ENCODE measurements around the gene TNNT2. TPM values are rescaled to one million over a fixed set of nuclear protein-coding genes. Genes with fewer than 3 reads are reported as not detected.

The TNNT2 gene
- total and polyA plus RNA-seq, 4 experiments from 2014 or later, result not detected

DNA sequence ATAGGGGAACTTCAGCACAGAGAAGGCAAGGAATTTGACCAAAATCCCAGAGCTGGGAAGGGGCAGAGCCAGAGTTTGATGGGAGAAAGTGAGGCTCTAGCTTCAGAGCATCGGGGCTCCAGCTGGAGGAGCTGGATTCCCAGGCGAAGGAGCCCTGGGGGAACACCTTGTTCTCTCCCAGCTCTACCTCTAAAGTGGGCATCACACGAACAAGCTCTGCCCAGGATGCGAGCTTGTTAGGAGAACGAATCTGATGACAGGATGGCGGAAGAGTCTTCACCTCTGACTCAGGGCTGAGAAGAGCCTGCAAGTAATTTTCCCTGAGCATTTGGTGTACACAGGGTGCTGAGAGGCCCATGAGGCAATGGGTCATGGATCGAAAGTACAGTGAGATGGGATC, 22.0 kb downstream of the TNNT2 start:
- Histone ChIP-seq H3K36me3 (ENCODE audit: insufficient read depth, low read length) (no peaks in the 10 kb centered on the region), H3K27me3 (ENCODE audit: insufficient read depth, low read length) (no peaks in the 10 kb centered on the region), H3K4me1 (ENCODE audit: insufficient read depth, low read length) (no peaks in the 10 kb centered on the region), H3K9me3 (ENCODE audit: control insufficient read depth in 1 of 2, low read length in 2 of 2) (no peaks in the 10 kb centered on the region), H3K27ac (ENCODE audit: low read depth, low read length) (no peak overlapping the region), H3K4me3 (ENCODE audit: low read length in 2 of 2) (no peak overlapping the region)
- Mint-ChIP-seq H3K36me3 (no peaks in the 10 kb centered on the region), H3K4me1 (no peaks in the 10 kb centered on the region), H3K27ac (no peak overlapping the region), H3K4me3 (no peak overlapping the region), H3K9me3 (no peaks in the 10 kb centered on the region), H3K27me3 (peaks cover 8 to 23% of the 10 kb centered on the region in 2 donors)
- DNase-seq, result no peak
- POLR2A ChIA-PET (ENCODE audit: partially characterized antibody), result no interaction called here
- CTCF ChIA-PET (ENCODE audit: partially characterized antibody), result no interaction called here
- intact Hi-C loops (cut with micrococcal nuclease), result no loop called here

DNA sequence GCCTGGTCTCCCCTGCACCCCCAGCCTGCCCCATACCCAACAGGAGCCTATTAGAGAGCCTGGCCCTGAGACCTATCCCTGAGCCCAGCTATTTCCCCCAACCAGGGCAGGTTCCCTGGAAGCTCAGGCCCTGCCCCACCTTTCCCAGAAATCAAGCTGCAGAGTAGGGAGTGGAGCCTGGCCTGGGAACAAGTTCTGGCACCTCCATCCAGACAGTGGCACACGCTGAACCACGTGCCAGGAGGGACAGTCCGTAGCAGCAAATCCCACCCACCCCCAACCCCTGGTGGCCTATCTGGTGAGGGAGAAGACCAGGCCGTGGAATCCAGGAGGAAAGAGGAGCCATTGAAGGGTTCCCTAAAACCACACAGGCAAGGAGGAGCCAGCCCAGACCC, 22.6 kb downstream of the TNNT2 start:
- Mint-ChIP-seq H3K9me3 (no peaks in the 10 kb centered on the region), H3K4me1 (no peaks in the 10 kb centered on the region), H3K4me3 (no peak overlapping the region), H3K36me3 (no peaks in the 10 kb centered on the region), H3K27me3 (peaks cover 8 to 23% of the 10 kb centered on the region in 2 donors), H3K27ac (no peak overlapping the region)
- POLR2A ChIA-PET (ENCODE audit: partially characterized antibody), result no interaction called here
- no peak overlapping the region for H3K27ac ChIP-seq (ENCODE audit: low read depth, low read length)
- no peaks in the 10 kb centered on the region for H3K36me3 ChIP-seq (ENCODE audit: insufficient read depth, low read length)
- no peak for DNase-seq
- intact Hi-C loops (cut with micrococcal nuclease), result no loop called here
- H3K9me3 ChIP-seq (ENCODE audit: control insufficient read depth in 1 of 2, low read length in 2 of 2), result no peaks in the 10 kb centered on the region
- no peaks in the 10 kb centered on the region for H3K4me1 ChIP-seq (ENCODE audit: insufficient read depth, low read length)
- no peaks in the 10 kb centered on the region for H3K27me3 ChIP-seq (ENCODE audit: insufficient read depth, low read length)
- CTCF ChIA-PET (ENCODE audit: partially characterized antibody), result no interaction called here
- no peak overlapping the region for H3K4me3 ChIP-seq (ENCODE audit: low read length in 2 of 2)

DNA sequence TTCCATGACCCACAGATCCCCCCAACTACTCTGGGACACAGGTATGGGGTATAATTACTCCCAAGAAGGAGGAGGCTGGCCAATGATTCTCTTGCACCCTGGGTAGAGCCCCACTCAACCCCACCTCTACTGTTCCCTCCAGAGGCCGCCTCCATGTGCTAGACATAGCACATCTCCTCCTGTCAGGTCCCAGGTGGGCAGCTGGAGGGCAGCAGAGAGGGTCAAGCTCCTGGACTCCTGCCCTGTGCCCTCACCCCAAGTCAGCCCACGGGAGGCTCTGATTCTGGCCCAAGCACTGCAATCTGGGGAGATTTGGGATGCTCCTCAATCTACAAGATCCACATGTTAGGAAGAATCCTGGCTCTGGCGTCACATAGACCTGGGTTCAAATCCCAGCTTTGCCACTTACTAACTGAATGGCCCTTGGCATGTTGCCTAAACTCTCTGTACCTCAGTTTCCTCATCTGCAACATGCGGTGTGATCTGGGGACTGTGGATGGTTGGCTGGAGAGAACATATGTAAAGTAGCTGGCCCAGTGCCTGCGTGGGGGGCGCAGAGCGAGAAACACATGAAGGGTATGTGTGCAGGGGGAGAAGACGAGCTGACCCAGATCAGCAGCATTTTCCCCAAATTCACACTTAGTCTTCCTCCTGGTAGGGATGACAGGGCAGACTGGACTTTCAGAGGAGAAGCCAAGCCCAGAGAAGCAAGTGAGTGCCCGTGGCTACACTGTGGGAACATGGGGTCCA, 23.2 kb downstream of the TNNT2 start:
- H3K36me3 ChIP-seq (ENCODE audit: insufficient read depth, low read length), result no peaks in the 10 kb centered on the region
- Mint-ChIP-seq H3K27ac (no peak overlapping the region), H3K4me3 (no peak overlapping the region), H3K9me3 (no peaks in the 10 kb centered on the region), H3K4me1 (no peaks in the 10 kb centered on the region), H3K36me3 (no peaks in the 10 kb centered on the region), H3K27me3 (peaks cover 8 to 23% of the 10 kb centered on the region in 2 donors)
- intact Hi-C loops (cut with micrococcal nuclease), result no loop called here
- no peaks in the 10 kb centered on the region for H3K27me3 ChIP-seq (ENCODE audit: insufficient read depth, low read length)
- H3K27ac ChIP-seq (ENCODE audit: low read depth, low read length), result no peak overlapping the region
- ChIA-PET CTCF (ENCODE audit: partially characterized antibody) (no interaction called here), POLR2A (ENCODE audit: partially characterized antibody) (no interaction called here)
- no peaks in the 10 kb centered on the region for H3K9me3 ChIP-seq (ENCODE audit: control insufficient read depth in 1 of 2, low read length in 2 of 2)
- H3K4me1 ChIP-seq (ENCODE audit: insufficient read depth, low read length), result no peaks in the 10 kb centered on the region
- no peak for DNase-seq
- no peak overlapping the region for H3K4me3 ChIP-seq (ENCODE audit: low read length in 2 of 2)

DNA sequence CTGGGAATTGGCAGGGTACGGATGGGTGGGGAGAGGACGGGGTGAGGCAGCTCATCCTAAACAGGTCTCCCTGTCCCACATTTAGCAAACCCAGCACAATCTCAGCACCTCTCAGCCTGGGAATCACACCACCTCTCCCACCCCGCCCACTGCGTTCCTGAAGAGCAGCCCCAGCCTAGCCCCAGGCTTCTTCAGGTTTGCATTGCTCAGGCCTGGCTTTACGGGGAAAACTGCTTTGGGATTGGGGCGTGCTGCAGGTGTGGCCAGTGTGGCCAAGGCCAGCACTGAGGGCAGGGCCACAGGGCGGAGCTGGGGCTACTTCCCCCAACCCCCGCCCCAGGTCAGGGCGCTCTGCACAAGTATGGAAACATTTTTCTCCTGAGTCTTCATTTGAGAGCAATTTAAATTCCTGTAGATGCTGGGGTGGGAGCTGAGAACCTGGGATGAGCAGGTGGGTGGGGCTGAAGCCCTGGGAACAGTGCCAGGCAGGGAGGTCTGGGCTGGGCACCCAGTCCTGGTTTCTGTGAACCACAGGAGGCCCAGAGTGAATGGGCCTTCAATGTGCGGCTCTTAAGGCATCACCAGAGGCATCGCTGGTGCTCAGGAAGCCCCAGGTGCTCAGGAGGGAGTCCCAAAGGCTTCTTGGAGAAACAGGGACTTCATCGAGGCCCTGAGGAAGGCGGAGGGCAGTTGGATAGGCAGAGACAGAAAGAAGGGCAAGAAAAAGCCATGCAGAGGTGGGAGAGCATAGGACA, 24.1 kb downstream of the TNNT2 start:
- Histone ChIP-seq H3K9me3 (ENCODE audit: control insufficient read depth in 1 of 2, low read length in 2 of 2) (no peaks in the 10 kb centered on the region), H3K27ac (ENCODE audit: low read depth, low read length) (no peak overlapping the region), H3K4me3 (ENCODE audit: low read length in 2 of 2) (no peak overlapping the region), H3K27me3 (ENCODE audit: insufficient read depth, low read length) (no peaks in the 10 kb centered on the region), H3K36me3 (ENCODE audit: insufficient read depth, low read length) (no peaks in the 10 kb centered on the region), H3K4me1 (ENCODE audit: insufficient read depth, low read length) (no peaks in the 10 kb centered on the region)
- Mint-ChIP-seq H3K27me3 (peaks cover 9 to 23% of the 10 kb centered on the region in 2 donors), H3K36me3 (no peaks in the 10 kb centered on the region), H3K27ac (no peak overlapping the region), H3K9me3 (no peaks in the 10 kb centered on the region), H3K4me3 (no peak overlapping the region), H3K4me1 (no peaks in the 10 kb centered on the region)
- ChIA-PET POLR2A (ENCODE audit: partially characterized antibody) (no interaction called here), CTCF (ENCODE audit: partially characterized antibody) (interaction anchor here (1.0 kb wide), 1 partner anchor 52 kb away, joined by 3 read pairs; no protein-coding TSS in a partner anchor)
- intact Hi-C loops (cut with micrococcal nuclease), result no loop called here
- no peak for DNase-seq

DNA sequence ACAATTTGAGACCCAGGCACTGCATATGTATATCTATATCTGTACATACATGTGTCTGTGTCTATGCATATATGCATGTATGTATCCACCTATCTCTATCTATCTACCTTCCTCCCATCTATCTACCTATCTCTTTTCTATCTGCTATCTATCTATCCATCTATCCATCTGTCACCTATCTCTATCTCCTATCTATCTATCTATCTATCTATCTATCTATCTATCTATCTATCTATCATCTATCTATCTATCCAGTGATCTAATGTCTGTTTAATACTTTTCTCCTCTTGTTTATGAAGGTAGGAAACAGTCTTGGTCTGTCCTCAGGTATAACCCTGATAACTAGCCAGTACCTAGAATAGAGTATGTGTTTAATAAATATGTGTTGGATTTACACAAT, 25.9 kb downstream of the TNNT2 start:
- Mint-ChIP-seq H3K4me1 (no peaks in the 10 kb centered on the region), H3K27ac (no peak overlapping the region), H3K27me3 (peaks cover 14 to 21% of the 10 kb centered on the region in 2 donors), H3K4me3 (no peak overlapping the region), H3K36me3 (no peaks in the 10 kb centered on the region), H3K9me3 (no peaks in the 10 kb centered on the region)
- no peaks in the 10 kb centered on the region for H3K4me1 ChIP-seq (ENCODE audit: insufficient read depth, low read length)
- ChIA-PET CTCF (ENCODE audit: partially characterized antibody) (no interaction called here), POLR2A (ENCODE audit: partially characterized antibody) (no interaction called here)
- DNase-seq, result no peak
- H3K4me3 ChIP-seq (ENCODE audit: low read length in 2 of 2), result no peak overlapping the region
- intact Hi-C loops (cut with micrococcal nuclease), result no loop called here
- no peaks in the 10 kb centered on the region for H3K9me3 ChIP-seq (ENCODE audit: control insufficient read depth in 1 of 2, low read length in 2 of 2)
- no peak overlapping the region for H3K27ac ChIP-seq (ENCODE audit: low read depth, low read length)
- no peaks in the 10 kb centered on the region for H3K36me3 ChIP-seq (ENCODE audit: insufficient read depth, low read length)
- H3K27me3 ChIP-seq (ENCODE audit: insufficient read depth, low read length), result no peaks in the 10 kb centered on the region

DNA sequence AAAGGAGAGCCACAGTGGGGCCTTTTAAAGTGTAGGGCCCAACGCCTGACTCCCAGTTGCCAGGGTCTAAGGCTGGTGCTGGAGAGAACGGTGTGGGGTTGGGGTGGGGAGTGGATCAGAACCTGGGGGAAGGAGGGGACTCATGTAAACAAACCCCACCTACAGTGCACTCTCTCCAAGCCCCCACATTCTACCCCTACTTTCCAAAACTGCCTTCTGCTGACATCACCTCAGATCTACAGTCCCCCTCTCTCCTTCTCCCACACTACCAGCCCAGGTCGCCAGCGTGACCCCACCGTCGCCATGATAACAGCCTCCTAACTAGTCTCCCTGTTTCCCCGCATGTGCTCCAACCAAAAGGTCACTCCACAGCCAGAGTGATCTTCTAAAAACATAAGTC, 26.6 kb downstream of the TNNT2 start:
- H3K36me3 ChIP-seq (ENCODE audit: insufficient read depth, low read length), result no peaks in the 10 kb centered on the region
- intact Hi-C loops (cut with micrococcal nuclease), result no loop called here
- ChIA-PET CTCF (ENCODE audit: partially characterized antibody) (no interaction called here), POLR2A (ENCODE audit: partially characterized antibody) (no interaction called here)
- no peaks in the 10 kb centered on the region for H3K36me3 Mint-ChIP-seq
- H3K27me3 ChIP-seq (ENCODE audit: insufficient read depth, low read length), result no peaks in the 10 kb centered on the region
- no peaks in the 10 kb centered on the region for H3K4me1 ChIP-seq (ENCODE audit: insufficient read depth, low read length)
- no peaks in the 10 kb centered on the region for H3K9me3 ChIP-seq (ENCODE audit: control insufficient read depth in 1 of 2, low read length in 2 of 2)
- no peak overlapping the region for H3K4me3 ChIP-seq (ENCODE audit: low read length in 2 of 2)
- H3K27ac Mint-ChIP-seq, result no peak overlapping the region
- H3K27me3 Mint-ChIP-seq, result peaks cover 14 to 22% of the 10 kb centered on the region in 2 donors
- no peaks in the 10 kb centered on the region for H3K9me3 Mint-ChIP-seq
- no peak for DNase-seq
- no peak overlapping the region for H3K4me3 Mint-ChIP-seq
- H3K4me1 Mint-ChIP-seq, result no peaks in the 10 kb centered on the region
- no peak overlapping the region for H3K27ac ChIP-seq (ENCODE audit: low read depth, low read length)

DNA sequence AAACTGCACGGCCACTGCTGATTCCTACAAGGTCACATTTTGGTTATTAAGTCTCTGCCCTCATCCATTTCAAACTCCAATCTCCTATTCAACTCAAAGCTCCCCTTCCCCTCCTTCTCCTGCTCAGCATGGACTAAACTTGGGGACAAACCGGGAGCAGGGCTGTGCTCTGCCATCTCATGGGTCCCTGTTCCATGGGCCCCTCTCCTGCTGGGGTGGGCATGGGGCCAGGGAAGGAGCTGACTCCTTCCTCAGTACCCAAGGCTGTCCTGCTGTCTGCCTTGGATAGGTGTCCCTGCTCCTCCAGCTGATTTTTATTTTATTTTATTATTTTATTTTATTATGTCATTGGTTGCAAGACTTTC, 27.1 kb downstream of the TNNT2 start:
- no peaks in the 10 kb centered on the region for H3K4me1 Mint-ChIP-seq
- DNase-seq, result no peak
- H3K27ac Mint-ChIP-seq, result peak overlapping the region in 1 of 7 donors; percentile 31
- Histone ChIP-seq H3K4me3 (ENCODE audit: low read length in 2 of 2) (no peak overlapping the region), H3K9me3 (ENCODE audit: control insufficient read depth in 1 of 2, low read length in 2 of 2) (no peaks in the 10 kb centered on the region), H3K27me3 (ENCODE audit: insufficient read depth, low read length) (no peaks in the 10 kb centered on the region), H3K4me1 (ENCODE audit: insufficient read depth, low read length) (no peaks in the 10 kb centered on the region), H3K36me3 (ENCODE audit: insufficient read depth, low read length) (no peaks in the 10 kb centered on the region), H3K27ac (ENCODE audit: low read depth, low read length) (no peak overlapping the region)
- no peaks in the 10 kb centered on the region for H3K9me3 Mint-ChIP-seq
- no peaks in the 10 kb centered on the region for H3K36me3 Mint-ChIP-seq
- POLR2A ChIA-PET (ENCODE audit: partially characterized antibody), result no interaction called here
- H3K4me3 Mint-ChIP-seq, result no peak overlapping the region
- CTCF ChIA-PET (ENCODE audit: partially characterized antibody), result no interaction called here
- peaks cover 16 to 20% of the 10 kb centered on the region in 2 donors for H3K27me3 Mint-ChIP-seq
- intact Hi-C loops (cut with micrococcal nuclease), result no loop called here

Measured in CD4-positive, alpha-beta memory T cell (primary cell).